Thoracic aorta (tissue), 2 donors: ENCODE results near the gene KLHDC3. TPM values are rescaled to one million over a fixed set of nuclear protein-coding genes. Genes with fewer than 3 reads are reported as not detected.

Experiments
- ATAC-seq: fragments of 150-250 bp; one replicate; pipeline ENCODE4 v1.8.0; 2017; ENCODE audit warnings: low read depth; ENCODE audit not compliant: insufficient number of reproducible peaks, low FRiP score
- DNase-seq: peaks from one replicate; pipeline ENCODE4 v3.0.0-alpha.2; 2020; ENCODE audit warnings: low spot score
- H3K27ac ChIP-seq, 2 donors: fragments of 200-600 bp; sonication (generic); 1 replicate in 1 of 2; 2 replicates in 1 of 2; pipeline ENCODE4 v1.5.1; 2016; ENCODE audit warnings: mild to moderate bottlenecking in 2 of 2, moderate library complexity in 2 of 2
- H3K27me3 ChIP-seq: fragments of 200-600 bp; sonication (generic); replicated peaks from 2 replicates; pipeline ENCODE4 v1.6.0; 2016; ENCODE audit warnings: mild to moderate bottlenecking; ENCODE audit not compliant: insufficient read depth
- H3K36me3 ChIP-seq: fragments of 200-600 bp; sonication (generic); one replicate; pipeline ENCODE4 v1.5.1; 2016
- H3K4me1 ChIP-seq, 2 donors: fragments of 200-600 bp; sonication (generic); 1 replicate in 1 of 2; 2 replicates in 1 of 2; pipeline versions ENCODE4 v1.5.1 to v1.6.0; 2016; ENCODE audit warnings: low read depth in 2 of 2, mild to moderate bottlenecking in 1 of 2; ENCODE audit not compliant: control insufficient read depth in 1 of 2
- H3K4me3 ChIP-seq: fragments of 200-600 bp; sonication (generic); 2 replicates; pipeline ENCODE4 v1.5.1; 2016; ENCODE audit warnings: mild to moderate bottlenecking
- H3K9me3 ChIP-seq: fragments of 200-600 bp; sonication (generic); 2 replicates; pipeline ENCODE4 v1.5.1; 2016
- total RNA-seq, 2 donors: library from RNA; depleted of rRNA; stranded (reverse); fragments of >200 nt; gene quantifications; one replicate each; pipeline versions ENCODE4 v1.1.0 to v1.2.3, GENCODE V29; 2016
- TF ChIP-seq, protein P1 (sequence below): fragments of 200-600 bp; sonication (generic); IDR thresholded peaks from one replicate; pipeline ENCODE4 v1.5.1; 2019; ENCODE audit warnings: antibody characterized with exemption

The KLHDC3 gene
- total RNA-seq, 2 donors from 2014 or later = 87.3 to 105 TPM

GRCh38 chr6:43062818-43063217 lies 48.8 kb downstream of the KLHDC3 start:
- H3K36me3 ChIP-seq = peaks cover 10% of the 10 kb centered on the region
- no peak overlapping the region for H3K4me3 ChIP-seq

GRCh38 chr6:43070028-43070632 lies 56.1 kb downstream of the KLHDC3 start:
- H3K4me1 ChIP-seq = no peaks in the 10 kb centered on the region
- no peak overlapping the region for H3K27ac ChIP-seq
- no peak for ATAC-seq
- no peak overlapping the region for H3K4me3 ChIP-seq
- no peak for DNase-seq
- H3K9me3 ChIP-seq = no peaks in the 10 kb centered on the region
- no peaks in the 10 kb centered on the region for H3K27me3 ChIP-seq
- peaks cover 26% of the 10 kb centered on the region for H3K36me3 ChIP-seq
- TF ChIP-seq, protein P1, sequence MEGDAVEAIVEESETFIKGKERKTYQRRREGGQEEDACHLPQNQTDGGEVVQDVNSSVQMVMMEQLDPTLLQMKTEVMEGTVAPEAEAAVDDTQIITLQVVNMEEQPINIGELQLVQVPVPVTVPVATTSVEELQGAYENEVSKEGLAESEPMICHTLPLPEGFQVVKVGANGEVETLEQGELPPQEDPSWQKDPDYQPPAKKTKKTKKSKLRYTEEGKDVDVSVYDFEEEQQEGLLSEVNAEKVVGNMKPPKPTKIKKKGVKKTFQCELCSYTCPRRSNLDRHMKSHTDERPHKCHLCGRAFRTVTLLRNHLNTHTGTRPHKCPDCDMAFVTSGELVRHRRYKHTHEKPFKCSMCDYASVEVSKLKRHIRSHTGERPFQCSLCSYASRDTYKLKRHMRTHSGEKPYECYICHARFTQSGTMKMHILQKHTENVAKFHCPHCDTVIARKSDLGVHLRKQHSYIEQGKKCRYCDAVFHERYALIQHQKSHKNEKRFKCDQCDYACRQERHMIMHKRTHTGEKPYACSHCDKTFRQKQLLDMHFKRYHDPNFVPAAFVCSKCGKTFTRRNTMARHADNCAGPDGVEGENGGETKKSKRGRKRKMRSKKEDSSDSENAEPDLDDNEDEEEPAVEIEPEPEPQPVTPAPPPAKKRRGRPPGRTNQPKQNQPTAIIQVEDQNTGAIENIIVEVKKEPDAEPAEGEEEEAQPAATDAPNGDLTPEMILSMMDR = no peak

More at GRCh38 chr6:43062818-43063217, 48.8 kb downstream of the KLHDC3 start:
- H3K4me1 ChIP-seq = peaks cover 9 to 25% of the 10 kb centered on the region in 2 donors
- TF ChIP-seq, protein P1 = no peak
- H3K27me3 ChIP-seq = no peaks in the 10 kb centered on the region
- no peaks in the 10 kb centered on the region for H3K9me3 ChIP-seq
- ATAC-seq (no peak), DNase-seq (no peak)
- no peak overlapping the region for H3K27ac ChIP-seq

Other genes starting within 250 kb of the KLHDC3 start
- gene BICRAL, start 232.2 kb upstream of the KLHDC3 start, total RNA-seq = 10 to 100 TPM; 16.5 to 18.8 TPM
- gene RPL7L1, start 134.6 kb upstream of the KLHDC3 start, total RNA-seq = 10 to 100 TPM; 55.5 to 75.8 TPM
- gene PTCRA, start 98.2 kb upstream of the KLHDC3 start, total RNA-seq = not detected
- gene CNPY3, start 84.8 kb upstream of the KLHDC3 start, total RNA-seq = 10 to 100 TPM; 33.7 to 40.3 TPM
- 1 to 10 TPM in 1 of 2 donors, not detected in 1; 3.3 TPM for gene GNMT, start 53.5 kb upstream of the KLHDC3 start, total RNA-seq
- 10 to 100 TPM in 1 of 2 donors, 1 to 10 TPM in 1; 6.8 to 34.3 TPM for gene PEX6, start 35.1 kb upstream of the KLHDC3 start, total RNA-seq
- gene PPP2R5D, start 29.7 kb upstream of the KLHDC3 start, total RNA-seq = 10 to 100 TPM; 20.1 to 37.1 TPM
- 10 to 100 TPM; 41.2 to 49.6 TPM for gene MEA1, start 303 bp upstream of the KLHDC3 start, total RNA-seq
- 10 to 100 TPM; 61.6 to 76.2 TPM for gene RRP36, start 7.4 kb downstream of the KLHDC3 start, total RNA-seq
- gene CUL7, start 39.6 kb downstream of the KLHDC3 start, total RNA-seq = 10 to 100 TPM; 10.0 to 14.8 TPM
- gene MRPL2, start 45.2 kb downstream of the KLHDC3 start, total RNA-seq = 10 to 100 TPM in 1 of 2 donors, 1 to 10 TPM in 1; 7.4 to 10.6 TPM
- gene KLC4, start 45.4 kb downstream of the KLHDC3 start, total RNA-seq = 10 to 100 TPM; 22.9 to 33.5 TPM
- 1 to 10 TPM; 4.5 to 6.8 TPM for gene PTK7, start 62.1 kb downstream of the KLHDC3 start, total RNA-seq
- 10 to 100 TPM; 79.5 to 99.0 TPM for gene SRF, start 157.0 kb downstream of the KLHDC3 start, total RNA-seq
- 10 to 100 TPM; 30.3 to 41.2 TPM for gene CUL9, start 167.9 kb downstream of the KLHDC3 start, total RNA-seq
- 10 to 100 TPM; 16.7 to 54.7 TPM for gene DNPH1, start 215.2 kb downstream of the KLHDC3 start, total RNA-seq
- gene TTBK1, start 229.2 kb downstream of the KLHDC3 start, total RNA-seq = not detected